ENCODE results near the gene FKBP9.
A peak's percentile ranks its signal among the peaks of the same experiment; 100 is the strongest.
"Not testable (repeated sequence)": the region's sequence is repeated elsewhere in the genome, so short reads cannot be mapped to it uniquely, and the experiment has no call there.

The FKBP9 gene

GRCh38 chr7:32957326-32958045 lies at the start of gene FKBP9:
FKBP9 (plus strand) TSS chr7:32957440; CDS start chr7:32957574, 134 bp downstream.
- peak in 1 of 4 experiments; percentile 15 for DNase-seq (ENCODE audit: low read depth in 4 of 4, low spot score in 1 of 4)

- no peak for DNase-seq (ENCODE audit: low read depth in 4 of 4, low spot score in 1 of 4)
These were observed 47.0 kb upstream of the FKBP9 start for GRCh38 chr7:32910195-32910594.

GRCh38 chr7:32914184-32914583 lies 43.1 kb upstream of the FKBP9 start:
- no peak for DNase-seq (ENCODE audit: low read depth in 4 of 4, low spot score in 1 of 4)

- DNase-seq (ENCODE audit: low read depth in 4 of 4, low spot score in 1 of 4) = no peak
These were observed 42.2 kb upstream of the FKBP9 start for GRCh38 chr7:32915041-32915536.

GRCh38 chr7:32916006-32916405 lies 41.2 kb upstream of the FKBP9 start:
- DNase-seq (ENCODE audit: low read depth in 4 of 4, low spot score in 1 of 4) = no peak

- not testable (repeated sequence) for DNase-seq (ENCODE audit: low read depth in 4 of 4, low spot score in 1 of 4)
These were observed 40.2 kb upstream of the FKBP9 start for GRCh38 chr7:32916994-32917393.

- DNase-seq (ENCODE audit: low read depth in 4 of 4, low spot score in 1 of 4) = no peak
These were observed 35.3 kb upstream of the FKBP9 start for GRCh38 chr7:32921896-32922295.

GRCh38 chr7:32928785-32929298 lies 28.4 kb upstream of the FKBP9 start:
- no peak for DNase-seq (ENCODE audit: low read depth in 4 of 4, low spot score in 1 of 4)

GRCh38 chr7:32929430-32930143 lies 27.7 kb upstream of the FKBP9 start:
- no peak for DNase-seq (ENCODE audit: low read depth in 4 of 4, low spot score in 1 of 4)

- no peak for DNase-seq (ENCODE audit: low read depth in 4 of 4, low spot score in 1 of 4)
These were observed 26.9 kb upstream of the FKBP9 start for GRCh38 chr7:32930378-32930777.

GRCh38 chr7:32935558-32935957 lies 21.7 kb upstream of the FKBP9 start:
- no peak for DNase-seq (ENCODE audit: low read depth in 4 of 4, low spot score in 1 of 4)

GRCh38 chr7:32936689-32937088 lies 20.6 kb upstream of the FKBP9 start:
- DNase-seq (ENCODE audit: low read depth in 4 of 4, low spot score in 1 of 4) = no peak

- no peak for DNase-seq (ENCODE audit: low read depth in 4 of 4, low spot score in 1 of 4)
These were observed 19.7 kb upstream of the FKBP9 start for GRCh38 chr7:32937344-32938174.

GRCh38 chr7:32941181-32941580 lies 16.1 kb upstream of the FKBP9 start:
- DNase-seq (ENCODE audit: low read depth in 4 of 4, low spot score in 1 of 4) = no peak

GRCh38 chr7:32941681-32942414 lies 15.4 kb upstream of the FKBP9 start:
- DNase-seq (ENCODE audit: low read depth in 4 of 4, low spot score in 1 of 4) = no peak

GRCh38 chr7:32942415-32943251 lies 14.6 kb upstream of the FKBP9 start:
- peak; percentile 11 to 64 (median 30) for DNase-seq (ENCODE audit: low read depth in 4 of 4, low spot score in 1 of 4)

- no peak for DNase-seq (ENCODE audit: low read depth in 4 of 4, low spot score in 1 of 4)
These were observed 13.8 kb upstream of the FKBP9 start for GRCh38 chr7:32943252-32944030.

GRCh38 chr7:32947420-32947983 lies 9.7 kb upstream of the FKBP9 start:
- DNase-seq (ENCODE audit: low read depth in 4 of 4, low spot score in 1 of 4) = no peak

- DNase-seq (ENCODE audit: low read depth in 4 of 4, low spot score in 1 of 4) = no peak
These were observed 9.0 kb upstream of the FKBP9 start for GRCh38 chr7:32948202-32948601.
